ENCODE measurements around the gene DDX46.

DDX46 gene

GRCh38 chr5:134819407-134819963, 60.9 kb downstream of the DDX46 start:
- H3K4me3 ChIP-seq (ENCODE audit: low read depth, low read length) = no peak overlapping the region
- DNase-seq (ENCODE audit: low read depth) = no peak
- TF ChIP-seq CTCF (IDR thresholded peaks at IDR 0.05; ENCODE audit: low read depth, low read length, missing control alignments) = no peak
- in situ Hi-C loops (cut with HindIII; ENCODE audit: low sequenced_read_pairs) = no loop called here

GRCh38 chr5:134821841-134822240, 63.3 kb downstream of the DDX46 start:
- H3K4me3 ChIP-seq (ENCODE audit: low read depth, low read length) = no peak overlapping the region
- no peak for TF ChIP-seq CTCF (IDR thresholded peaks at IDR 0.05; ENCODE audit: low read depth, low read length, missing control alignments)
- no peak for DNase-seq (ENCODE audit: low read depth)
- in situ Hi-C loops (cut with HindIII; ENCODE audit: low sequenced_read_pairs) = no loop called here

- TF ChIP-seq CTCF (IDR thresholded peaks at IDR 0.05; ENCODE audit: low read depth, low read length, missing control alignments) = no peak
These were observed 66.1 kb downstream of the DDX46 start for GRCh38 chr5:134824681-134825080.

GRCh38 chr5:134825212-134825611, 66.6 kb downstream of the DDX46 start:
- TF ChIP-seq CTCF (IDR thresholded peaks at IDR 0.05; ENCODE audit: low read depth, low read length, missing control alignments) = no peak

More at GRCh38 chr5:134824681-134825080, 66.1 kb downstream of the DDX46 start:
- in situ Hi-C loops (cut with HindIII; ENCODE audit: low sequenced_read_pairs) = no loop called here
- H3K4me3 ChIP-seq (ENCODE audit: low read depth, low read length) = no peak overlapping the region
- DNase-seq (ENCODE audit: low read depth) = no peak

GRCh38 chr5:134833340-134834032, 74.9 kb downstream of the DDX46 start:
- in situ Hi-C loops (cut with HindIII; ENCODE audit: low sequenced_read_pairs) = no loop called here
- DNase-seq (ENCODE audit: low read depth) = no peak

More at GRCh38 chr5:134825212-134825611, 66.6 kb downstream of the DDX46 start:
- in situ Hi-C loops (cut with HindIII; ENCODE audit: low sequenced_read_pairs) = no loop called here
- DNase-seq (ENCODE audit: low read depth) = no peak
- no peak overlapping the region for H3K4me3 ChIP-seq (ENCODE audit: low read depth, low read length)

GRCh38 chr5:134835623-134836022, 77.0 kb downstream of the DDX46 start:
- DNase-seq (ENCODE audit: low read depth) = no peak
- TF ChIP-seq CTCF (IDR thresholded peaks at IDR 0.05; ENCODE audit: low read depth, low read length, missing control alignments) = no peak
- in situ Hi-C loops (cut with HindIII; ENCODE audit: low sequenced_read_pairs) = no loop called here
- no peak overlapping the region for H3K4me3 ChIP-seq (ENCODE audit: low read depth, low read length)

More at GRCh38 chr5:134833340-134834032, 74.9 kb downstream of the DDX46 start:
- no peak for TF ChIP-seq CTCF (IDR thresholded peaks at IDR 0.05; ENCODE audit: low read depth, low read length, missing control alignments)
- H3K4me3 ChIP-seq (ENCODE audit: low read depth, low read length) = no peak overlapping the region
